ENCODE data around the gene IL13RA2.

The IL13RA2 gene

GRCh38 chrX:115017455-115017854, at the start of gene IL13RA2:
IL13RA2 (minus strand) TSS chrX:115017616; CDS start chrX:115017269, 347 bp downstream.
- no peak for DNase-seq

GRCh38 chrX:115065304-115065703, 47.9 kb upstream of the IL13RA2 start:
- DNase-seq = no peak

- no peak for DNase-seq
These were observed 42.6 kb upstream of the IL13RA2 start for GRCh38 chrX:115060013-115060412.

- DNase-seq = no peak
These were observed 40.9 kb upstream of the IL13RA2 start for GRCh38 chrX:115058276-115058675.

GRCh38 chrX:115054876-115055275, 37.5 kb upstream of the IL13RA2 start:
- DNase-seq = no peak

GRCh38 chrX:115053223-115053622, 35.8 kb upstream of the IL13RA2 start:
- DNase-seq = no peak

- no peak for DNase-seq
These were observed 30.3 kb upstream of the IL13RA2 start for GRCh38 chrX:115047715-115048114.

GRCh38 chrX:115047181-115047580, 29.8 kb upstream of the IL13RA2 start:
- no peak for DNase-seq

- no peak for DNase-seq
These were observed 23.0 kb upstream of the IL13RA2 start for GRCh38 chrX:115040417-115040816.

GRCh38 chrX:115038406-115038805, 21.0 kb upstream of the IL13RA2 start:
- no peak for DNase-seq

- no peak for DNase-seq
These were observed 18.6 kb upstream of the IL13RA2 start for GRCh38 chrX:115036029-115036428.

GRCh38 chrX:115031989-115032388, 14.6 kb upstream of the IL13RA2 start:
- DNase-seq = no peak

GRCh38 chrX:115030625-115031024, 13.2 kb upstream of the IL13RA2 start:
- no peak for DNase-seq

- DNase-seq = no peak
These were observed 12.6 kb upstream of the IL13RA2 start for GRCh38 chrX:115029869-115030570.

GRCh38 chrX:115029440-115029839, 12.0 kb upstream of the IL13RA2 start:
- no peak for DNase-seq

- no peak for DNase-seq
These were observed 6.4 kb upstream of the IL13RA2 start for GRCh38 chrX:115023811-115024210.

- no peak for DNase-seq
These were observed 5.7 kb upstream of the IL13RA2 start for GRCh38 chrX:115023139-115023538.

- no peak for DNase-seq
These were observed 3.7 kb upstream of the IL13RA2 start for GRCh38 chrX:115021121-115021520.

- DNase-seq = no peak
These were observed 1.5 kb upstream of the IL13RA2 start for GRCh38 chrX:115018944-115019343.

GRCh38 chrX:115018040-115018647, 728 bp upstream of the IL13RA2 start:
- no peak for DNase-seq

- no peak for DNase-seq
These were observed 3.7 kb downstream of the IL13RA2 start for GRCh38 chrX:115013705-115014104.

GRCh38 chrX:115011428-115011827, 6.0 kb downstream of the IL13RA2 start:
- DNase-seq = no peak

- DNase-seq = no peak
These were observed 17.5 kb downstream of the IL13RA2 start for GRCh38 chrX:114999906-115000305.

- DNase-seq = no peak
These were observed 19.6 kb downstream of the IL13RA2 start for GRCh38 chrX:114997779-114998178.

All from islet precursor cell (in vitro differentiated cells).